Ovary (tissue), 3 donors: ENCODE measurements around the gene C1orf159.

Experiments used
- CTCF ChIP-seq, 3 donors: fragments of 450-650 bp in 2 of 3; fragments of 200-600 bp in 1 of 3; IDR thresholded peaks; one replicate each; pipeline versions ENCODE4 v1.5.1 to v1.8.0; 2016 to 2022; ENCODE audit warnings: antibody characterized with exemption in 3 of 3, mild to moderate bottlenecking in 1 of 3
- POLR2A ChIP-seq: fragments of 450-650 bp; IDR thresholded peaks from one replicate; pipeline ENCODE4 v1.6.1; 2017; ENCODE audit warnings: antibody characterized with exemption, mild to moderate bottlenecking, moderate library complexity
- donor health status: DM: no; HTN: no; CAD: no.

GRCh38 chr1:1080951-1081310 is 35.0 kb downstream of the C1orf159 start:
- TF ChIP-seq POLR2A (no peak), CTCF (IDR thresholded peaks at IDR 0.05) (no peak)
